Prostate gland (tissue), 2 donors: Measurements from ENCODE around the gene ZNF558.

Source experiments
- POLR2A ChIP-seq: fragments of 450-650 bp; IDR thresholded peaks from one replicate; pipeline ENCODE4 v1.6.1; 2016; ENCODE audit warnings: antibody characterized with exemption, mild to moderate bottlenecking
- POLR2AphosphoS5 ChIP-seq: sonication (generic); formaldehyde crosslinking; IDR thresholded peaks from one replicate; pipeline ENCODE4 v1.6.1; 2017; ENCODE audit warnings: antibody characterized with exemption
- TF ChIP-seq, protein P1 (sequence below), 4 experiments: fragments of 200-600 bp in 2 of 4; fragments of 450-650 bp in 2 of 4; sonication (generic) in 2 of 4; IDR thresholded peaks; 1 replicate in 3 of 4; 2 replicates in 1 of 4; pipeline ENCODE4 v1.5.1; 2016 to 2019; ENCODE audit warnings: antibody characterized with exemption in 4 of 4, mild to moderate bottlenecking in 2 of 4, moderate library complexity in 2 of 4

DNA sequence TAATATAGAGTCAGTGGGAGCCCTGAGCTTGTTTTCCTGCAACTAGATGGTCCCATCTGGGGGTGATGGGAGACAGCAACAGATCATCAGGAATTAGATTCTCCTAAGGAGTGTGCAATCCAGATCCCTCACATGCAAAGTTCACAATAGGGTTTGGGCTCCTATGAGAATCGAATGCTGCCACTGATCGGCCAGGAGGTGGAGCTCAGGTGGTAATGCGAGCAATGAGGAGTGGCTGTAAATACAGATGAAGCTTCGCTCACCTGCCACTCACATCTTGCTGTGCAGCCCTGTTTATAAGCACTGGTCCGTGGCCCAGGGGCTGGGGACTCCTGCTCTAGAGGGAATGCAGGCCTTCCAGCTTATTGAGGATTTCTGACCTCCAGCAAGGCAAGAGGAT, 5.7 kb downstream of the ZNF558 start:
- TF ChIP-seq, protein P1, sequence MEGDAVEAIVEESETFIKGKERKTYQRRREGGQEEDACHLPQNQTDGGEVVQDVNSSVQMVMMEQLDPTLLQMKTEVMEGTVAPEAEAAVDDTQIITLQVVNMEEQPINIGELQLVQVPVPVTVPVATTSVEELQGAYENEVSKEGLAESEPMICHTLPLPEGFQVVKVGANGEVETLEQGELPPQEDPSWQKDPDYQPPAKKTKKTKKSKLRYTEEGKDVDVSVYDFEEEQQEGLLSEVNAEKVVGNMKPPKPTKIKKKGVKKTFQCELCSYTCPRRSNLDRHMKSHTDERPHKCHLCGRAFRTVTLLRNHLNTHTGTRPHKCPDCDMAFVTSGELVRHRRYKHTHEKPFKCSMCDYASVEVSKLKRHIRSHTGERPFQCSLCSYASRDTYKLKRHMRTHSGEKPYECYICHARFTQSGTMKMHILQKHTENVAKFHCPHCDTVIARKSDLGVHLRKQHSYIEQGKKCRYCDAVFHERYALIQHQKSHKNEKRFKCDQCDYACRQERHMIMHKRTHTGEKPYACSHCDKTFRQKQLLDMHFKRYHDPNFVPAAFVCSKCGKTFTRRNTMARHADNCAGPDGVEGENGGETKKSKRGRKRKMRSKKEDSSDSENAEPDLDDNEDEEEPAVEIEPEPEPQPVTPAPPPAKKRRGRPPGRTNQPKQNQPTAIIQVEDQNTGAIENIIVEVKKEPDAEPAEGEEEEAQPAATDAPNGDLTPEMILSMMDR (IDR thresholded peaks at IDR 0.05), result no peak
- TF ChIP-seq POLR2AphosphoS5 (no peak), POLR2A (no peak)
